Measurements from ENCODE around the gene BTG4.

Gene BTG4

GRCh38 chr11:111537336-111537860 is 25.2 kb upstream of the BTG4 start:
- no peak for DNase-seq (ENCODE audit: low read depth)

- no peak for DNase-seq (ENCODE audit: low read depth)
These were observed 23.1 kb upstream of the BTG4 start for GRCh38 chr11:111535281-111535680.

- no peak for DNase-seq (ENCODE audit: low read depth)
These were observed 20.2 kb upstream of the BTG4 start for GRCh38 chr11:111532365-111532709.

- peak; percentile 69 for DNase-seq (ENCODE audit: low read depth)
These were observed 19.6 kb upstream of the BTG4 start for GRCh38 chr11:111531687-111532364.

GRCh38 chr11:111531136-111531535 is 18.9 kb upstream of the BTG4 start:
- no peak for DNase-seq (ENCODE audit: low read depth)

- no peak for DNase-seq (ENCODE audit: low read depth)
These were observed 17.9 kb upstream of the BTG4 start for GRCh38 chr11:111530091-111530490.

- no peak for DNase-seq (ENCODE audit: low read depth)
These were observed 16.4 kb upstream of the BTG4 start for GRCh38 chr11:111528557-111528956.

- DNase-seq (ENCODE audit: low read depth): no peak
These were observed 15.1 kb upstream of the BTG4 start for GRCh38 chr11:111527279-111527678.

- DNase-seq (ENCODE audit: low read depth): no peak
These were observed 14.3 kb upstream of the BTG4 start for GRCh38 chr11:111526501-111526900.

GRCh38 chr11:111525456-111525855 is 13.3 kb upstream of the BTG4 start:
- DNase-seq (ENCODE audit: low read depth): no peak

GRCh38 chr11:111524056-111524455 is 11.9 kb upstream of the BTG4 start:
- no peak for DNase-seq (ENCODE audit: low read depth)

GRCh38 chr11:111523343-111523742 is 11.2 kb upstream of the BTG4 start:
- DNase-seq (ENCODE audit: low read depth): no peak

- DNase-seq (ENCODE audit: low read depth): no peak
These were observed 10.2 kb upstream of the BTG4 start for GRCh38 chr11:111522426-111522825.

- no peak for DNase-seq (ENCODE audit: low read depth)
These were observed 8.9 kb upstream of the BTG4 start for GRCh38 chr11:111521135-111521534.

GRCh38 chr11:111520560-111520959 is 8.4 kb upstream of the BTG4 start:
- no peak for DNase-seq (ENCODE audit: low read depth)

- no peak for DNase-seq (ENCODE audit: low read depth)
These were observed 6.5 kb upstream of the BTG4 start for GRCh38 chr11:111518668-111519067.

- DNase-seq (ENCODE audit: low read depth): no peak
These were observed 3.4 kb upstream of the BTG4 start for GRCh38 chr11:111515591-111515990.

- DNase-seq (ENCODE audit: low read depth): no peak
These were observed 2.2 kb upstream of the BTG4 start, which contains the start of gene HOATZ for GRCh38 chr11:111514216-111515031. TSS of gene HOATZ (plus strand) at chr11:111514778. CDS start at chr11:111514785, 7 bp downstream.

GRCh38 chr11:111513240-111513605 is 1.0 kb upstream of the BTG4 start:
- no peak for DNase-seq (ENCODE audit: low read depth)

- no peak for DNase-seq (ENCODE audit: low read depth)
These were observed 1.9 kb downstream of the BTG4 start for GRCh38 chr11:111510311-111510710.

- no peak for DNase-seq (ENCODE audit: low read depth)
These were observed 9.6 kb downstream of the BTG4 start for GRCh38 chr11:111502611-111503010.

- no peak for DNase-seq (ENCODE audit: low read depth)
These were observed 11.7 kb downstream of the BTG4 start for GRCh38 chr11:111500481-111500880.

GRCh38 chr11:111499483-111499882 is 12.7 kb downstream of the BTG4 start:
- DNase-seq (ENCODE audit: low read depth): no peak

Data from GM04503 (cell line).